ENCODE results near the gene BHLHE23. TPM values are rescaled to one million over a fixed set of nuclear protein-coding genes. Genes with fewer than 3 reads are reported as not detected.
A peak's percentile ranks its signal among the peaks of the same experiment; 100 is the strongest.

BHLHE23 gene
- total RNA-seq, 1 donor from 2014 or later: 23.9 TPM

- no peak for TF ChIP-seq CTCF (IDR thresholded peaks at IDR 0.05; ENCODE audit: partially characterized antibody, unreplicated experiment)
- Mint-ChIP-seq H3K4me1 (ENCODE audit: low read depth, unreplicated experiment) (peaks cover 54% of the 10 kb centered on the region), H3K9me3 (ENCODE audit: unreplicated experiment) (peaks cover 18% of the 10 kb centered on the region), H3K27me3 (ENCODE audit: unreplicated experiment) (peaks cover 11% of the 10 kb centered on the region), H3K27ac (ENCODE audit: unreplicated experiment) (peak overlapping the region; percentile 60), H3K4me3 (ENCODE audit: unreplicated experiment) (no peak overlapping the region), H3K36me3 (ENCODE audit: unreplicated experiment) (peaks cover 10% of the 10 kb centered on the region)
- DNase-seq: no peak
Measured at GRCh38 chr20:62998449-62998848, 8.3 kb downstream of the BHLHE23 start.

- TF ChIP-seq CTCF (IDR thresholded peaks at IDR 0.05; ENCODE audit: partially characterized antibody, unreplicated experiment): no peak
- Mint-ChIP-seq H3K9me3 (ENCODE audit: unreplicated experiment) (peaks cover 19% of the 10 kb centered on the region), H3K27ac (ENCODE audit: unreplicated experiment) (peak overlapping the region; percentile 59), H3K27me3 (ENCODE audit: unreplicated experiment) (peaks cover 12% of the 10 kb centered on the region), H3K36me3 (ENCODE audit: unreplicated experiment) (peaks cover 10% of the 10 kb centered on the region), H3K4me3 (ENCODE audit: unreplicated experiment) (no peak overlapping the region), H3K4me1 (ENCODE audit: low read depth, unreplicated experiment) (peaks cover 54% of the 10 kb centered on the region)
- no peak for DNase-seq
Measured at GRCh38 chr20:62997417-62998035, 9.2 kb downstream of the BHLHE23 start.

GRCh38 chr20:62996596-62996982 lies 10.2 kb downstream of the BHLHE23 start:
- DNase-seq: no peak
- Mint-ChIP-seq H3K9me3 (ENCODE audit: unreplicated experiment) (peaks cover 19% of the 10 kb centered on the region), H3K27me3 (ENCODE audit: unreplicated experiment) (peaks cover 12% of the 10 kb centered on the region), H3K4me1 (ENCODE audit: low read depth, unreplicated experiment) (peaks cover 54% of the 10 kb centered on the region), H3K36me3 (ENCODE audit: unreplicated experiment) (peaks cover 10% of the 10 kb centered on the region), H3K27ac (ENCODE audit: unreplicated experiment) (peak overlapping the region; percentile 81), H3K4me3 (ENCODE audit: unreplicated experiment) (peak overlapping the region; percentile 55)
- TF ChIP-seq CTCF (IDR thresholded peaks at IDR 0.05; ENCODE audit: partially characterized antibody, unreplicated experiment): no peak

- Mint-ChIP-seq H3K4me3 (ENCODE audit: unreplicated experiment) (peak overlapping the region; percentile 55), H3K36me3 (ENCODE audit: unreplicated experiment) (peaks cover 10% of the 10 kb centered on the region), H3K27me3 (ENCODE audit: unreplicated experiment) (peaks cover 12% of the 10 kb centered on the region), H3K9me3 (ENCODE audit: unreplicated experiment) (peaks cover 16% of the 10 kb centered on the region), H3K4me1 (ENCODE audit: low read depth, unreplicated experiment) (peaks cover 53% of the 10 kb centered on the region), H3K27ac (ENCODE audit: unreplicated experiment) (peak overlapping the region; percentile 81)
- no peak for TF ChIP-seq CTCF (IDR thresholded peaks at IDR 0.05; ENCODE audit: partially characterized antibody, unreplicated experiment)
- DNase-seq: peak; percentile 61
Measured at GRCh38 chr20:62995898-62996595, 10.7 kb downstream of the BHLHE23 start.

- Mint-ChIP-seq H3K27me3 (ENCODE audit: unreplicated experiment) (peaks cover 12% of the 10 kb centered on the region), H3K27ac (ENCODE audit: unreplicated experiment) (peak overlapping the region; percentile 75), H3K4me1 (ENCODE audit: low read depth, unreplicated experiment) (peaks cover 51% of the 10 kb centered on the region), H3K9me3 (ENCODE audit: unreplicated experiment) (peaks cover 16% of the 10 kb centered on the region), H3K4me3 (ENCODE audit: unreplicated experiment) (no peak overlapping the region), H3K36me3 (ENCODE audit: unreplicated experiment) (peaks cover 4% of the 10 kb centered on the region)
- DNase-seq: no peak
- TF ChIP-seq CTCF (IDR thresholded peaks at IDR 0.05; ENCODE audit: partially characterized antibody, unreplicated experiment): no peak
Measured at GRCh38 chr20:62995481-62995880, 11.3 kb downstream of the BHLHE23 start.

Data from glutamatergic neuron (in vitro differentiated cells).